Esophagus muscularis mucosa (tissue), 4 donors: Measurements from ENCODE around the gene SDF2L1. TPM values are rescaled to one million over a fixed set of nuclear protein-coding genes. Genes with fewer than 3 reads are reported as not detected.
A peak's percentile ranks its signal among the peaks of the same experiment; 100 is the strongest.
"Not testable (repeated sequence)": the region's sequence is repeated elsewhere in the genome, so short reads cannot be mapped to it uniquely, and the experiment has no call there.

Source experiments
- DNase-seq: peaks from one replicate; pipeline ENCODE4 v3.0.0-alpha.2; 2017; ENCODE audit errors: extremely low spot score
- H3K27ac ChIP-seq, 4 donors: fragments of 200-600 bp; sonication (generic); replicated peaks in 1 of 4; 1 replicate in 3 of 4; 2 replicates in 1 of 4; pipeline ENCODE4 v1.5.1; 2016 to 2019; ENCODE audit warnings: mild to moderate bottlenecking in 1 of 4
- H3K27me3 ChIP-seq, 4 donors: fragments of 200-600 bp; sonication (generic); one replicate each; pipeline versions ENCODE4 v1.5.1 to v1.6.0; 2016 to 2019
- H3K36me3 ChIP-seq, 4 donors: fragments of 200-600 bp; sonication (generic); one replicate each; pipeline ENCODE4 v1.5.1; 2016 to 2019
- H3K4me1 ChIP-seq, 4 donors: fragments of 200-600 bp; sonication (generic); one replicate each; pipeline ENCODE4 v1.5.1; 2016 to 2019
- H3K4me3 ChIP-seq, 4 donors: fragments of 200-600 bp; sonication (generic); 1 replicate in 2 of 4; 2 replicates in 2 of 4; pipeline ENCODE4 v1.5.1; 2016 to 2019; ENCODE audit warnings: mild to moderate bottlenecking in 4 of 4, moderate library complexity in 1 of 4
- H3K9me3 ChIP-seq, 4 donors: fragments of 200-600 bp; sonication (generic); 1 replicate in 3 of 4; 2 replicates in 1 of 4; pipeline ENCODE4 v1.5.1; 2016 to 2019
- EP300 ChIP-seq: sonication (generic); formaldehyde crosslinking; IDR thresholded peaks from one replicate; pipeline ENCODE4 v1.6.1; 2017; ENCODE audit warnings: antibody characterized with exemption
- POLR2A ChIP-seq: fragments of 450-650 bp; IDR thresholded peaks from one replicate; pipeline ENCODE4 v1.6.1; 2017; ENCODE audit warnings: antibody characterized with exemption, moderate library complexity, mild to moderate bottlenecking, low read depth
- POLR2AphosphoS5 ChIP-seq, 2 donors: sonication (generic); formaldehyde crosslinking; IDR thresholded peaks; one replicate each; pipeline ENCODE4 v1.6.1; 2017; ENCODE audit warnings: antibody characterized with exemption in 2 of 2
- WGBS: methylation state at CpG from one replicate; pipeline ENCODE4 v1.1.5; 2018; 5-methylcytosine and 5-hydroxymethylcytosine counted together
- intact Hi-C: fragments of 100-400 bp; cut with DNase I; formaldehyde crosslinking; loops from one replicate; pipeline ENCODE4 v1.15.1; 2023
- total RNA-seq, 4 donors: library from RNA; depleted of rRNA; stranded (reverse); fragments of >200 nt; gene quantifications; one replicate each; pipeline versions ENCODE4 v1.1.0 to v1.2.1, GENCODE V29; 2016
- TF ChIP-seq, protein P1 (sequence below), 3 experiments: fragments of 200-600 bp in 2 of 3; fragments of 450-650 bp in 1 of 3; sonication (generic) in 2 of 3; IDR thresholded peaks; one replicate each; pipeline ENCODE4 v1.5.1; 2017 to 2019; ENCODE audit warnings: antibody characterized with exemption in 3 of 3, mild to moderate bottlenecking in 2 of 3, moderate library complexity in 1 of 3

The SDF2L1 gene, protein sequence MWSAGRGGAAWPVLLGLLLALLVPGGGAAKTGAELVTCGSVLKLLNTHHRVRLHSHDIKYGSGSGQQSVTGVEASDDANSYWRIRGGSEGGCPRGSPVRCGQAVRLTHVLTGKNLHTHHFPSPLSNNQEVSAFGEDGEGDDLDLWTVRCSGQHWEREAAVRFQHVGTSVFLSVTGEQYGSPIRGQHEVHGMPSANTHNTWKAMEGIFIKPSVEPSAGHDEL
- total RNA-seq = 10 to 100 TPM; 22.4 to 40.8 (median 29.3) TPM

- Histone ChIP-seq H3K9me3 (no peaks in the 10 kb centered on the region), H3K27ac (peak within 1 kb of the TSS; percentile 59 to 84 (median 80)), H3K36me3 (peaks cover 0 to 23% (median 10%) of the 10 kb centered on the region in 4 donors), H3K27me3 (no peaks in the 10 kb centered on the region), H3K4me1 (peaks cover 20 to 36% (median 30%) of the 10 kb centered on the region in 4 donors), H3K4me3 (peak within 1 kb of the TSS; percentile 73 to 84 (median 75))
- WGBS = 1% methylated on average over 29 of the region's 76 CpGs
- intact Hi-C loops = no loop called here
- peak; percentile 100 for DNase-seq
- peak; percentile 79 to 83 for TF ChIP-seq POLR2AphosphoS5 (IDR thresholded peaks at IDR 0.05)
- TF ChIP-seq, protein P1, sequence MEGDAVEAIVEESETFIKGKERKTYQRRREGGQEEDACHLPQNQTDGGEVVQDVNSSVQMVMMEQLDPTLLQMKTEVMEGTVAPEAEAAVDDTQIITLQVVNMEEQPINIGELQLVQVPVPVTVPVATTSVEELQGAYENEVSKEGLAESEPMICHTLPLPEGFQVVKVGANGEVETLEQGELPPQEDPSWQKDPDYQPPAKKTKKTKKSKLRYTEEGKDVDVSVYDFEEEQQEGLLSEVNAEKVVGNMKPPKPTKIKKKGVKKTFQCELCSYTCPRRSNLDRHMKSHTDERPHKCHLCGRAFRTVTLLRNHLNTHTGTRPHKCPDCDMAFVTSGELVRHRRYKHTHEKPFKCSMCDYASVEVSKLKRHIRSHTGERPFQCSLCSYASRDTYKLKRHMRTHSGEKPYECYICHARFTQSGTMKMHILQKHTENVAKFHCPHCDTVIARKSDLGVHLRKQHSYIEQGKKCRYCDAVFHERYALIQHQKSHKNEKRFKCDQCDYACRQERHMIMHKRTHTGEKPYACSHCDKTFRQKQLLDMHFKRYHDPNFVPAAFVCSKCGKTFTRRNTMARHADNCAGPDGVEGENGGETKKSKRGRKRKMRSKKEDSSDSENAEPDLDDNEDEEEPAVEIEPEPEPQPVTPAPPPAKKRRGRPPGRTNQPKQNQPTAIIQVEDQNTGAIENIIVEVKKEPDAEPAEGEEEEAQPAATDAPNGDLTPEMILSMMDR (IDR thresholded peaks at IDR 0.05) = peak; percentile 15 to 37 (median 20)
- no peak for TF ChIP-seq POLR2A
These were observed at the start of gene SDF2L1 for GRCh38 chr22:21641789-21642583. TSS of gene SDF2L1 (plus strand) at chr22:21642302. CDS start at chr22:21642337, 35 bp downstream.

- H3K27me3 ChIP-seq = no peaks in the 10 kb centered on the region
- H3K4me1 ChIP-seq = peaks cover 58 to 79% (median 74%) of the 10 kb centered on the region in 4 donors
- no peaks in the 10 kb centered on the region for H3K9me3 ChIP-seq
- H3K4me3 ChIP-seq = no peak overlapping the region
- peaks cover 11 to 52% (median 49%) of the 10 kb centered on the region in 4 donors for H3K36me3 ChIP-seq
- no peak for TF ChIP-seq EP300
- no peak for TF ChIP-seq POLR2A
- no peak for TF ChIP-seq POLR2AphosphoS5 (IDR thresholded peaks at IDR 0.05)
- TF ChIP-seq, protein P1 (IDR thresholded peaks at IDR 0.05) = no peak
- intact Hi-C loops = no loop called here
- no peak overlapping the region for H3K27ac ChIP-seq
- WGBS = 98% methylated on average over 3 of the region's 3 CpGs
- no peak for DNase-seq
These were observed 49.7 kb upstream of the SDF2L1 start for GRCh38 chr22:21592422-21592821.

DNA sequence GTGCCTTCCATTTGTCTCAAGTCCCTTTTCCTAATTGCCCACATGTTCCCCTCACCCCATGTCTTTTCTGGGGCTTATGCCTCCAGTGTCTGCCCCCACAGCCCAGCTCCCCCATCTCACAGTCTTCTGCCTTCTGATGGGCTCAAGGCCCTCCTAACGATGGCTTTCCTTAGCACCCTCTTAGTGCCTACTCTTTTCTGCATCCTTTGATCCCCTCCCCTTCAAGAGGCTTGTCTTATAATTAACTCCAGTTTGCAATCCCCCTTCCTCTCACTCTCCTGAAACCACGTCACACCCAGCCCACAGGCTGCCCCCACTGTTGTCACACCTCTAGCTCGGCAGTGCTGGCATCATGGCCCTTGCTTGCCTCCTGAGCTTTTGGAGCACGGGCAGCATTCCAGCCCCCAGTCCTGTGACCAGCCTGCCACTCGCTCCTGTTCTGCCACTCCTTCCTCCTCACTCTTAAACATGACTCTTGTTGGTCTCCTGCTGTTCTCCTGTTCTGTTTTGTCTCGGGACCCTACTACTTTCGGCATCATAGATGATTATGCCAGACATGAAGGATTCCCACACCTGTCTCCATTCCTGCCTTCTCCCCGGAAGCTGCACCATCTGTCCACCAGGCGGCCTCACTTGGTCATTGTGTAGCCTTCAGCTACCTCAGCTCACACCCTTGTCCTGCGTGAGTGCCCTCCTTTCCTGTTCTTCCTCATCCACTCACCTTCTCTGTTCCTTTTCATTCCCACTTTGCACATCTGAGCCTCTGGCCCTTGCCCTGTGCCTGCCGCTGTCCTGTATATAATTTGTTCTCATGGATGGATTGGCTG, 48.5 kb upstream of the SDF2L1 start:
- Histone ChIP-seq H3K27ac (no peak overlapping the region), H3K36me3 (peaks cover 11 to 52% (median 49%) of the 10 kb centered on the region in 4 donors)

DNA sequence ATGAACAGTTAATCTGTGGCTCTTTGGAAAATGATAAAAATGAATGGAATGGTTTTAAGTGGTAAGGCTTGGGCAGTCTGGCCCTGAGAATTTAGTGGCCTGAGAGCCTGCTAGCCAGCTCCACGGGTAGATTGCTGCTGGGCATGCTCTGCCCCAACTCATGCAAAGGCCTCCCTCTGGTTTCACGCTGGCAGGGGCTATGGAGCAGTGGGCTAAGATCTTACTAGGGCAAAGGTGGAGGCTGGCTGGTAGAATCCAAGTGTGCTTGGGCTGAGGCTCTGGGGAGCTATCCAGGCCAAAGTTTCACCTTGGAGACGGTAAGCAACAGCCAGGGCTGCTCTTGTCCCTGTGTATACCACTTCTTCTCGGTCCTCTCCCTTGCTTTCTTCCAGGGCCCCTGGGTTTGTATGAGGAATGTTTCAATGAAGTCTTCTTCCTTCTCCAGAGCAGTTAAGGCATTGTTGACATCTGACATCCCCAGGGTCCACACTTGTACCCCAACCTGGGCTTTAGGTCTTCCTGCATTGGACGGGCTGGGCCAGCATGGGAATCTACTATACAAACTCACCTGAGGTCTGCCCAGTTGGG, 47.1 kb upstream of the SDF2L1 start:
- Histone ChIP-seq H3K27me3 (no peaks in the 10 kb centered on the region), H3K9me3 (no peaks in the 10 kb centered on the region), H3K4me3 (no peak overlapping the region), H3K36me3 (peaks cover 11 to 52% (median 51%) of the 10 kb centered on the region in 4 donors), H3K4me1 (peaks cover 43 to 65% (median 50%) of the 10 kb centered on the region in 4 donors), H3K27ac (no peak overlapping the region)
- no peak for DNase-seq
- TF ChIP-seq POLR2A (no peak), POLR2AphosphoS5 (IDR thresholded peaks at IDR 0.05) (no peak), EP300 (no peak)
- TF ChIP-seq, protein P1 (IDR thresholded peaks at IDR 0.05) = no peak
- intact Hi-C loops = no loop called here
- WGBS = 70% methylated on average over 5 of the region's 5 CpGs

More for the DNA sequence above, 48.5 kb upstream of the SDF2L1 start:
- TF ChIP-seq POLR2AphosphoS5 (IDR thresholded peaks at IDR 0.05) (no peak), EP300 (no peak), POLR2A (no peak)
- TF ChIP-seq, protein P1 (IDR thresholded peaks at IDR 0.05) = peak in 1 of 3 experiments; percentile 16
- Histone ChIP-seq H3K4me1 (peaks cover 46 to 68% (median 62%) of the 10 kb centered on the region in 4 donors), H3K27me3 (no peaks in the 10 kb centered on the region), H3K4me3 (no peak overlapping the region), H3K9me3 (no peaks in the 10 kb centered on the region)
- 80% methylated on average over 11 of the region's 11 CpGs for WGBS
- DNase-seq = no peak
- intact Hi-C loops = no loop called here

DNA sequence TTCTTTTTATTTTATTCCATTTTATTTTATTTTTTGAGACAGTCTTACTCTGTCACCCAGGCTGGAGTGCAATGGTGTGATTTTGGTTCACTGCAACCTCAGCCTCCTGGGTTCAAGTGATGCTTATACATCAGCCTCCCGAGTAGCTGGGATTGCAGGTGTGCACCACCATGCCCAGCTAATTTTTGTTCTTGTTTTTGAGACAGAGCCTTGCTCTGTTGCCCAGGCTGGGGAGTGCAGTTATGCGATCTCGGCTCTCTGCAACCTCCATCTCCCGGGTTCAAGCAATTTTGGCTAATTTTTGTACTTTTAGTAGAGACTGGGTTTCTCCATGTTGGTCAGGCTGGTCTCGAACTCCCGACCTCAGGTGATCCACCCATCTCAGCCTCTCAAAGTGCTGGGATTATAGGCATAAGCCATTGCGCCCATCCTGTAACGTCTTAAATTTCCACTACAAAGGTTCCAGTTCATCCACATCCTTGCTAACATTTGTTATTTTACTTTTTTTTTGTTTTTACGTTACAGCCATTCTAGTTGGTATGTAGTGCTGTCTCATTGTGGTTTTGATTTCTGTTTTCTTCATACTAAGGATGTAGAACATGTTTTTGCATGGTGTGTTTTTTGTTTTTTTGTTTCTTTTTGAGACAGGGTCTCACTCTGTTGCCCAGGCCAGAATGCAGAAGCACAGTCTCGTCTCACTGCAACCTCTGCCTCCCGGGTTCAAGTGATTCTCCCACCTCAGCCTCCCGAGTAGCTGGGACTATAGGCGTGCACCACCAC, 45.6 kb upstream of the SDF2L1 start:
- peaks cover 11 to 52% (median 51%) of the 10 kb centered on the region in 4 donors for H3K36me3 ChIP-seq
- 93% methylated on average over 13 of the region's 13 CpGs for WGBS
- DNase-seq, intact Hi-C loops, H3K27ac ChIP-seq, H3K27me3 ChIP-seq, H3K9me3 ChIP-seq, H3K4me3 ChIP-seq: not testable (repeated sequence)
- peaks cover 27 to 49% (median 35%) of the 10 kb centered on the region in 4 donors for H3K4me1 ChIP-seq
